ENCODE results near the gene FXYD3.

DNA sequence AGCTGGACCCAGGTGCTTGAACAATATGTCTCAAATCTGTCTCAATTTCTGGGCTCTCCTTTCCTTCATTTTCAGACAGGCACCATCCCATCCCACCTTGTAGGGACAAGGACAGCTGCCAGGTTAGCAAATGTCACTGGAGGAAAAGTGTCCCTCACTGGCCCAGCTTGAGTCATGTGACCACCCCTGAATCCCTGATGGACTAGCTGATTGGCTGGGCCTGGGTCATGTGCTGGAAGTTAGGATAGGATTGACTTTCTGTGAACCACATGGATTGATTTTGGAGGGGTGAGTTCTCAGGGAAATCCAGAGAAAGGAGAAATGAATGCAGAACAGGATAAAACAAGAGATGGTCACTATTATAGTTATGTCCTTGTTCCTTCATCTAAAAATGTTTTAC lies 28.2 kb upstream of the FXYD3 start:
- TF ChIP-seq, protein P1, sequence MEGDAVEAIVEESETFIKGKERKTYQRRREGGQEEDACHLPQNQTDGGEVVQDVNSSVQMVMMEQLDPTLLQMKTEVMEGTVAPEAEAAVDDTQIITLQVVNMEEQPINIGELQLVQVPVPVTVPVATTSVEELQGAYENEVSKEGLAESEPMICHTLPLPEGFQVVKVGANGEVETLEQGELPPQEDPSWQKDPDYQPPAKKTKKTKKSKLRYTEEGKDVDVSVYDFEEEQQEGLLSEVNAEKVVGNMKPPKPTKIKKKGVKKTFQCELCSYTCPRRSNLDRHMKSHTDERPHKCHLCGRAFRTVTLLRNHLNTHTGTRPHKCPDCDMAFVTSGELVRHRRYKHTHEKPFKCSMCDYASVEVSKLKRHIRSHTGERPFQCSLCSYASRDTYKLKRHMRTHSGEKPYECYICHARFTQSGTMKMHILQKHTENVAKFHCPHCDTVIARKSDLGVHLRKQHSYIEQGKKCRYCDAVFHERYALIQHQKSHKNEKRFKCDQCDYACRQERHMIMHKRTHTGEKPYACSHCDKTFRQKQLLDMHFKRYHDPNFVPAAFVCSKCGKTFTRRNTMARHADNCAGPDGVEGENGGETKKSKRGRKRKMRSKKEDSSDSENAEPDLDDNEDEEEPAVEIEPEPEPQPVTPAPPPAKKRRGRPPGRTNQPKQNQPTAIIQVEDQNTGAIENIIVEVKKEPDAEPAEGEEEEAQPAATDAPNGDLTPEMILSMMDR (IDR thresholded peaks at IDR 0.05): no peak
- TF ChIP-seq POLR2A (IDR thresholded peaks at IDR 0.05): no peak
